Measurements from ENCODE around the gene CTIF.
"Not testable (repeated sequence)": the region's sequence is repeated elsewhere in the genome, so short reads cannot be mapped to it uniquely, and the experiment has no call there.

GRCh38 chr18:48870926-48871325 is 332.1 kb downstream of the CTIF start:
- not testable (repeated sequence) for TF ChIP-seq CTCF, POLR2A (IDR thresholded peaks at IDR 0.05)
